B cell (primary cell): ENCODE results near the gene STARD10. TPM values are rescaled to one million over a fixed set of nuclear protein-coding genes. Genes with fewer than 3 reads are reported as not detected.

Experiments used
- ATAC-seq: fragments of 200-7000 bp; cut with Tn5 transposase; one replicate; pipeline ENCODE4 v1.10.0; 2021; ENCODE audit warnings: low read depth, mild to moderate bottlenecking, moderate number of reproducible peaks, moderate library complexity
- CTCF ChIA-PET: fragments of 350-600 bp; sonication (Branson Sonifier 250); formaldehyde crosslinking; loops from one replicate; lab custom pipeline; 2021; ENCODE audit warnings: antibody characterized with exemption, inconsistent platforms; lab: Charles Lee
- POLR2A ChIA-PET: fragments of 350-600 bp; sonication (Branson Sonifier 250); formaldehyde crosslinking; loops from one replicate; lab custom pipeline; 2021; ENCODE audit warnings: antibody characterized with exemption; lab: Charles Lee
- DNase-seq: peaks from one replicate; pipeline ENCODE4 v3.0.0; 2013
- H2AFZ ChIP-seq: 2 replicates; pipeline ENCODE4 v1.6.1; 2012; ENCODE audit warnings: mild to moderate bottlenecking, low read depth, low read length; ENCODE audit not compliant: insufficient read depth, poor library complexity, severe bottlenecking
- H3K27ac ChIP-seq, 2 donors: 1 replicate in 1 of 2; 2 replicates in 1 of 2; pipeline ENCODE4 v1.5.1; 2012 to 2013; ENCODE audit warnings: low read length in 2 of 2, mild to moderate bottlenecking in 2 of 2, moderate library complexity in 1 of 2
- H3K27me3 ChIP-seq, 4 experiments: fragments of 200-600 bp in 1 of 4; sonication (generic) in 1 of 4; replicated peaks in 1 of 4; 1 replicate in 2 of 4; 2 replicates in 2 of 4; pipeline versions ENCODE4 v1.6.1 to v1.7.0; 2013 to 2016; ENCODE audit warnings: low read length in 3 of 4, mild to moderate bottlenecking in 2 of 4, mixed read lengths in 1 of 4, moderate library complexity in 1 of 4; ENCODE audit not compliant: insufficient read depth in 4 of 4, control insufficient read depth in 3 of 4; ENCODE audit errors: control extremely low read depth in 1 of 4
- H3K36me3 ChIP-seq, 2 experiments: replicated peaks in 1 of 2; 1 replicate in 1 of 2; 2 replicates in 1 of 2; pipeline versions ENCODE4 v1.6.1 to v1.7.1; 2013; ENCODE audit warnings: low read length in 1 of 2; ENCODE audit not compliant: insufficient read depth in 2 of 2, control insufficient read depth in 1 of 2; ENCODE audit errors: control extremely low read depth in 1 of 2, extremely low read depth in 1 of 2
- H3K4me1 ChIP-seq, 2 donors: fragments of 200-600 bp in 1 of 2; sonication (generic) in 1 of 2; 1 replicate in 1 of 2; 2 replicates in 1 of 2; pipeline versions ENCODE4 v1.5.1 to v1.6.1; 2013 to 2017; ENCODE audit warnings: low read length in 2 of 2; ENCODE audit not compliant: control insufficient read depth in 2 of 2, insufficient read depth in 2 of 2
- H3K4me2 ChIP-seq: replicated peaks from 2 replicates; pipeline ENCODE3; 2012; ENCODE audit warnings: mild to moderate bottlenecking, low read depth, low read length; ENCODE audit not compliant: poor library complexity, severe bottlenecking
- H3K4me3 ChIP-seq, 5 experiments: fragments of 200-600 bp in 1 of 5; sonication (generic) in 1 of 5; 1 replicate in 3 of 5; 2 replicates in 2 of 5; pipeline versions ENCODE4 v1.5.1 to v1.7.0; 2011 to 2016; ENCODE audit warnings: low read length in 4 of 5, mild to moderate bottlenecking in 4 of 5, low read depth in 2 of 5, control low read depth in 1 of 5, moderate library complexity in 1 of 5; ENCODE audit not compliant: insufficient read depth in 1 of 5; ENCODE audit errors: control extremely low read depth in 1 of 5, extremely low read depth in 1 of 5
- H3K79me2 ChIP-seq: fragments of 200-600 bp; sonication (generic); one replicate; pipeline ENCODE4 v1.6.0; 2016; ENCODE audit warnings: low read length; ENCODE audit not compliant: control insufficient read depth, insufficient read depth
- H3K9ac ChIP-seq: fragments of 200-600 bp; sonication (generic); 2 replicates; pipeline ENCODE4 v1.6.1; 2017; ENCODE audit warnings: mild to moderate bottlenecking, low read length, moderate library complexity
- H3K9me3 ChIP-seq, 3 donors: one replicate each; pipeline versions ENCODE4 v1.6.1 to v1.7.1; 2013; ENCODE audit warnings: low read length in 2 of 3; ENCODE audit not compliant: control insufficient read depth in 2 of 3, insufficient read depth in 1 of 3; ENCODE audit errors: control extremely low read depth in 1 of 3
- H4K20me1 ChIP-seq: 2 replicates; pipeline ENCODE4 v1.6.0; 2012; ENCODE audit warnings: mild to moderate bottlenecking, low read length; ENCODE audit not compliant: insufficient read depth, control insufficient read depth, poor library complexity, severe bottlenecking
- H3K27ac Mint-ChIP-seq: one replicate; pipeline ENCODE4 v1.8.0; 2021; ENCODE audit warnings: mixed read lengths
- H3K27me3 Mint-ChIP-seq: one replicate; pipeline ENCODE4 v1.8.0; 2021; ENCODE audit warnings: mixed read lengths
- H3K4me1 Mint-ChIP-seq: one replicate; pipeline ENCODE4 v1.8.0; 2021; ENCODE audit warnings: mixed read lengths
- H3K4me3 Mint-ChIP-seq: one replicate; pipeline ENCODE4 v1.8.0; 2021; ENCODE audit warnings: mixed read lengths
- H3K9me3 Mint-ChIP-seq: one replicate; pipeline ENCODE4 v1.8.0; 2022; ENCODE audit warnings: mixed read lengths; ENCODE audit not compliant: insufficient read depth
- CTCF ChIP-seq: fragments of 200-600 bp; IDR thresholded peaks from one replicate; pipeline ENCODE4 v1.8.0; 2022; ENCODE audit warnings: antibody characterized with exemption, mild to moderate bottlenecking
- EZH2 ChIP-seq: IDR thresholded peaks from 2 replicates; pipeline ENCODE4 v1.6.1; 2012; ENCODE audit warnings: borderline replicate concordance, low read depth, mild to moderate bottlenecking, moderate library complexity, low read length; ENCODE audit not compliant: insufficient read depth, poor library complexity, severe bottlenecking
- WGBS: methylation state at CpG from one replicate; pipeline ENCODE4 v1.1.5; 2013; ENCODE audit warnings: missing lambda C conversion rate; ENCODE audit not compliant: insufficient coverage; 5-methylcytosine and 5-hydroxymethylcytosine counted together
- intact Hi-C: fragments of 100-400 bp; cut with micrococcal nuclease; formaldehyde crosslinking; loops from one replicate; pipeline ENCODE4 v1.10.0; 2022
- polyA plus RNA-seq: library from polyadenylated mRNA; depleted of rRNA; stranded (reverse); fragments of >200 nt; gene quantifications from 2 replicates; pipeline ENCODE4 v1.2.3, GENCODE V29; 2012
- total RNA-seq, 2 donors: library from RNA; stranded (reverse); fragments of 120-200 nt in 1 of 2; gene quantifications; 1 replicate in 1 of 2; 2 replicates in 1 of 2; pipeline versions ENCODE4 v1.2.3 to v1.2.4, GENCODE V29; 2013 to 2022

The STARD10 gene
- total and polyA plus RNA-seq, 2 donors (not counting 1 experiment from before 2014, with no cell fraction given): 37.5 to 39.2 TPM

GRCh38 chr11:72776844-72777754 is 16.7 kb downstream of the STARD10 start:
- Histone ChIP-seq H3K79me2 (peaks cover 28% of the 10 kb centered on the region), H3K4me3 (no peak overlapping the region), H3K4me1 (peaks cover 19 to 20% of the 10 kb centered on the region in 2 donors), H4K20me1 (peaks cover 17% of the 10 kb centered on the region), H2AFZ (no peak overlapping the region), H3K4me2 (no peak overlapping the region), H3K27me3 (no peaks in the 10 kb centered on the region), H3K36me3 (no peaks in the 10 kb centered on the region), H3K27ac (no peak overlapping the region), H3K9me3 (no peaks in the 10 kb centered on the region), H3K9ac (no peak overlapping the region)
- Mint-ChIP-seq H3K27ac (no peak overlapping the region), H3K9me3 (no peaks in the 10 kb centered on the region), H3K27me3 (no peaks in the 10 kb centered on the region), H3K4me3 (no peak overlapping the region), H3K4me1 (peaks cover 26% of the 10 kb centered on the region)
- no peak for DNase-seq
- intact Hi-C loops: no loop called here
- ChIA-PET POLR2A (no interaction called here), CTCF (interaction anchor here (0.9 to 1.4 kb wide), 3 partner anchors 9 to 52 kb away, joined by 3 to 4 read pairs (median 3); no protein-coding TSS in a partner anchor)
- no peak for ATAC-seq
- 93% methylated on average over 6 of the region's 7 CpGs for WGBS
- no peak for TF ChIP-seq CTCF
- TF ChIP-seq EZH2: no peak
